MM.1S (cell line): Measurements from ENCODE around the gene IQGAP1.

Experiments used
- DNase-seq: peaks from one replicate; pipeline ENCODE4 v3.0.0-alpha.2; 2015
- H2AFZ ChIP-seq: fragments of 300-600 bp; sonication (generic); 2 replicates; pipeline ENCODE4 v1.6.0; 2016; ENCODE audit warnings: antibody characterized with exemption, low read length
- H3F3A ChIP-seq: fragments of 300-600 bp; sonication (generic); 2 replicates; pipeline ENCODE4 v1.6.1; 2016; ENCODE audit warnings: mild to moderate bottlenecking, antibody characterized with exemption, low read length, moderate library complexity, mixed read lengths; ENCODE audit not compliant: insufficient read depth
- H3K27ac ChIP-seq: fragments of 300-600 bp; sonication (generic); 2 replicates; pipeline ENCODE4 v1.5.1; 2016; ENCODE audit warnings: mild to moderate bottlenecking, low read length
- H3K27me3 ChIP-seq: fragments of 300-600 bp; sonication (generic); replicated peaks from 2 replicates; pipeline ENCODE4 v1.6.0; 2016; ENCODE audit warnings: low read length; ENCODE audit not compliant: insufficient read depth
- H3K36me3 ChIP-seq: fragments of 300-600 bp; sonication (generic); replicated peaks from 2 replicates; pipeline ENCODE4 v1.6.1; 2016; ENCODE audit warnings: mild to moderate bottlenecking, low read length, mixed read lengths; ENCODE audit not compliant: insufficient read depth
- H3K4me1 ChIP-seq: fragments of 300-600 bp; sonication (generic); 2 replicates; pipeline ENCODE4 v1.6.1; 2016; ENCODE audit warnings: low read length, mixed read lengths
- H3K4me2 ChIP-seq: fragments of 300-600 bp; sonication (generic); 2 replicates; pipeline ENCODE4 v1.6.0; 2016; ENCODE audit warnings: low read depth, low read length
- H3K4me3 ChIP-seq: fragments of 300-600 bp; sonication (generic); 2 replicates; pipeline ENCODE4 v1.5.1; 2016; ENCODE audit warnings: low read length, mixed read lengths
- H3K79me2 ChIP-seq: fragments of 300-600 bp; sonication (generic); 2 replicates; pipeline ENCODE4 v1.6.1; 2016; ENCODE audit warnings: mixed run types, low read length, mixed read lengths
- H3K9ac ChIP-seq: fragments of 300-600 bp; sonication (generic); 2 replicates; pipeline ENCODE4 v1.6.1; 2016; ENCODE audit warnings: low read length, mixed read lengths
- H3K9me2 ChIP-seq: fragments of 300-600 bp; sonication (generic); replicated peaks from 2 replicates; pipeline ENCODE4 v1.6.1; 2016; ENCODE audit warnings: mild to moderate bottlenecking, low read length, mixed read lengths; ENCODE audit not compliant: insufficient read depth
- H3K9me3 ChIP-seq: fragments of 300-600 bp; sonication (generic); replicated peaks from 2 replicates; pipeline ENCODE4 v1.6.1; 2016; ENCODE audit warnings: mild to moderate bottlenecking, low read length, mixed read lengths; ENCODE audit not compliant: insufficient read depth
- H4K20me1 ChIP-seq: fragments of 300-600 bp; sonication (generic); 2 replicates; pipeline ENCODE4 v1.6.1; 2016; ENCODE audit warnings: mild to moderate bottlenecking, low read length, moderate library complexity, mixed read lengths; ENCODE audit not compliant: insufficient read depth
- CTCF ChIP-seq: fragments of 300-600 bp; sonication (generic); IDR thresholded peaks from 2 replicates; pipeline ENCODE4 v1.5.1; 2016; ENCODE audit warnings: antibody characterized with exemption, low read length, mixed read lengths
- EZH2 ChIP-seq: fragments of 300-600 bp; sonication (generic); optimal IDR thresholded peaks from 2 replicates; pipeline ENCODE3; 2017; ENCODE audit warnings: low read depth, mild to moderate bottlenecking, antibody characterized with exemption, low read length, mixed read lengths
- EZH2phosphoT487 ChIP-seq: fragments of 300-600 bp; sonication (generic); IDR thresholded peaks from 2 replicates; pipeline ENCODE4 v1.6.1; 2018; ENCODE audit warnings: antibody characterized with exemption, low read length

The IQGAP1 gene

DNA sequence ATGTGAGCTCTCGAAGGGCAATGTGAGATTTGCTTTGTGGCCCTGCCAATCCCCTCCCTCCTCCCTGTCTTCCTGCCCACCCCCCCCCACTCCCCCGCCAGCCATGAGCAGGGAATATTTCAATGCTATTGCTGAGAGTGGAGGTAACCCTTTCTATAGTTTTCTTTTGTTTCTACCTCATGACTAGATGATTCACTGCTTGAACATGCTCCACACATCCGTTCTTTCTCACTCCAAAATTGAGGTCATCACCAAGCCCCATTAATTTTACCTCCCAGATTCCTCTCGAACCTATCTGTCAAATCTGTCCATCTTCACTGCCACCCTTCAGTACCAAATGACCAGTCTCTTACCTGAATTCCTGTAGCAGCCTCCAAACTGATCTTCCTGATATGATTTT is 23.8 kb upstream of the IQGAP1 start:
- no peak for DNase-seq
- H3K36me3 ChIP-seq = no peaks in the 10 kb centered on the region
- no peak overlapping the region for H3K9ac ChIP-seq
- no peaks in the 10 kb centered on the region for H3K9me3 ChIP-seq
- no peaks in the 10 kb centered on the region for H3K27me3 ChIP-seq
- H2AFZ ChIP-seq = no peak overlapping the region
- peaks cover 4% of the 10 kb centered on the region; the same call in 1 of the 2 replicates for H3K4me1 ChIP-seq
- no peaks in the 10 kb centered on the region for H4K20me1 ChIP-seq
- no peaks in the 10 kb centered on the region for H3K79me2 ChIP-seq
- H3K4me2 ChIP-seq = no peak overlapping the region
- H3K27ac ChIP-seq = no peak overlapping the region
- H3K9me2 ChIP-seq = no peaks in the 10 kb centered on the region
- no peak overlapping the region for H3K4me3 ChIP-seq
- no peaks in the 10 kb centered on the region for H3F3A ChIP-seq
- TF ChIP-seq EZH2phosphoT487 (no peak), EZH2 (no peak), CTCF (no peak)

- Histone ChIP-seq H3K36me3 (no peaks in the 10 kb centered on the region), H3F3A (no peaks in the 10 kb centered on the region), H3K9me2 (no peaks in the 10 kb centered on the region), H3K27me3 (no peaks in the 10 kb centered on the region), H3K27ac (no peak overlapping the region), H3K9ac (no peak overlapping the region), H2AFZ (no peak overlapping the region), H3K4me2 (no peak overlapping the region), H3K4me3 (no peak overlapping the region), H3K4me1 (peaks cover 4% of the 10 kb centered on the region; the same call in 1 of the 2 replicates), H3K9me3 (no peaks in the 10 kb centered on the region), H4K20me1 (no peaks in the 10 kb centered on the region), H3K79me2 (no peaks in the 10 kb centered on the region)
- TF ChIP-seq CTCF (no peak), EZH2 (no peak), EZH2phosphoT487 (no peak)
- DNase-seq = no peak
Measured at GRCh38 chr15:90365414-90366055, 22.5 kb upstream of the IQGAP1 start.

GRCh38 chr15:90367576-90367975 is 20.5 kb upstream of the IQGAP1 start:
- no peaks in the 10 kb centered on the region for H4K20me1 ChIP-seq
- no peak overlapping the region for H2AFZ ChIP-seq
- no peak overlapping the region for H3K9ac ChIP-seq
- no peak for DNase-seq
- H3K36me3 ChIP-seq = no peaks in the 10 kb centered on the region
- no peak overlapping the region for H3K4me2 ChIP-seq
- H3K9me3 ChIP-seq = no peaks in the 10 kb centered on the region
- no peaks in the 10 kb centered on the region for H3K4me1 ChIP-seq
- no peaks in the 10 kb centered on the region for H3K27me3 ChIP-seq
- no peaks in the 10 kb centered on the region for H3K9me2 ChIP-seq
- no peak overlapping the region for H3K4me3 ChIP-seq
- H3K79me2 ChIP-seq = no peaks in the 10 kb centered on the region
- H3F3A ChIP-seq = no peaks in the 10 kb centered on the region
- no peak overlapping the region for H3K27ac ChIP-seq
- TF ChIP-seq EZH2phosphoT487 (no peak), EZH2 (no peak), CTCF (no peak)
